Measurements from ENCODE around the gene MYH8. TPM values are rescaled to one million over a fixed set of nuclear protein-coding genes. Genes with fewer than 3 reads are reported as not detected.

The MYH8 gene
- total and polyA plus RNA-seq, 4 donors, result 0.14 TPM; not detected in 3

- TF ChIP-seq JUND (IDR thresholded peaks at IDR 0.05) (no peak), FOXA1 (IDR thresholded peaks at IDR 0.05) (no peak), GABPA (IDR thresholded peaks at IDR 0.05 in 1 of 2, conservative IDR thresholded peaks at IDR 0.05 in 1 of 2) (no peak), EGR1 (IDR thresholded peaks at IDR 0.05; ENCODE audit: low read depth in 2 of 2) (no peak), YY1 (IDR thresholded peaks at IDR 0.05) (no peak), SP1 (IDR thresholded peaks at IDR 0.05) (no peak)
Measured at GRCh38 chr17:10415161-10415560, 6.6 kb downstream of the MYH8 start.

DNA sequence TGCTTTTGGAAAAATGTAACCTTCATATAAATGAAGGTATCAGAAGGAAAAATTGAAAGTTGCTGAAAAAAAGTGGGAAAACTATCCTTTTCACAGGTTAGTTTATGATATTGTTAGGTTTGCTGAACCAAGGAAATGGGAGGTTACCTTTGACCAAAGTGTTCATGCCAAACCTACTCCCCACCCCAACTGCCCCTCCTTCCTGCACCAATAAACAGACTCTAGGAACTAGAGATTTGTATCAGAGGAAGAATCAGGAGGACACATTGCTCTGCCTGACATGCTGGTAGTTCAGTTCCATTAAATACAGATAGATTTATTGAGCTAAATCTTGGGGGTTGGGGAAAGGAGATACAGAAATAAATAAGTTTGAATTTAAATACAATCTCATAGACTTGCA, 18.2 kb downstream of the MYH8 start:
- TF ChIP-seq SP1 (IDR thresholded peaks at IDR 0.05), result no peak
- no peak for TF ChIP-seq EGR1 (IDR thresholded peaks at IDR 0.05; ENCODE audit: low read depth in 2 of 2)
- no peak for TF ChIP-seq RXRA (IDR thresholded peaks at IDR 0.05)
- TF ChIP-seq CTCF (IDR thresholded peaks at IDR 0.05; ENCODE audit: low read depth, low read length, missing input control), result no peak
- TF ChIP-seq, protein P1, sequence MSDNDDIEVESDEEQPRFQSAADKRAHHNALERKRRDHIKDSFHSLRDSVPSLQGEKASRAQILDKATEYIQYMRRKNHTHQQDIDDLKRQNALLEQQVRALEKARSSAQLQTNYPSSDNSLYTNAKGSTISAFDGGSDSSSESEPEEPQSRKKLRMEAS (IDR thresholded peaks at IDR 0.05), result no peak
- TF ChIP-seq FOXA2 (IDR thresholded peaks at IDR 0.05), result no peak
- no peak for TF ChIP-seq HNF4G (IDR thresholded peaks at IDR 0.05)
- TF ChIP-seq HNF4A (conservative IDR thresholded peaks at IDR 0.05), result no peak
- TF ChIP-seq, protein P2, sequence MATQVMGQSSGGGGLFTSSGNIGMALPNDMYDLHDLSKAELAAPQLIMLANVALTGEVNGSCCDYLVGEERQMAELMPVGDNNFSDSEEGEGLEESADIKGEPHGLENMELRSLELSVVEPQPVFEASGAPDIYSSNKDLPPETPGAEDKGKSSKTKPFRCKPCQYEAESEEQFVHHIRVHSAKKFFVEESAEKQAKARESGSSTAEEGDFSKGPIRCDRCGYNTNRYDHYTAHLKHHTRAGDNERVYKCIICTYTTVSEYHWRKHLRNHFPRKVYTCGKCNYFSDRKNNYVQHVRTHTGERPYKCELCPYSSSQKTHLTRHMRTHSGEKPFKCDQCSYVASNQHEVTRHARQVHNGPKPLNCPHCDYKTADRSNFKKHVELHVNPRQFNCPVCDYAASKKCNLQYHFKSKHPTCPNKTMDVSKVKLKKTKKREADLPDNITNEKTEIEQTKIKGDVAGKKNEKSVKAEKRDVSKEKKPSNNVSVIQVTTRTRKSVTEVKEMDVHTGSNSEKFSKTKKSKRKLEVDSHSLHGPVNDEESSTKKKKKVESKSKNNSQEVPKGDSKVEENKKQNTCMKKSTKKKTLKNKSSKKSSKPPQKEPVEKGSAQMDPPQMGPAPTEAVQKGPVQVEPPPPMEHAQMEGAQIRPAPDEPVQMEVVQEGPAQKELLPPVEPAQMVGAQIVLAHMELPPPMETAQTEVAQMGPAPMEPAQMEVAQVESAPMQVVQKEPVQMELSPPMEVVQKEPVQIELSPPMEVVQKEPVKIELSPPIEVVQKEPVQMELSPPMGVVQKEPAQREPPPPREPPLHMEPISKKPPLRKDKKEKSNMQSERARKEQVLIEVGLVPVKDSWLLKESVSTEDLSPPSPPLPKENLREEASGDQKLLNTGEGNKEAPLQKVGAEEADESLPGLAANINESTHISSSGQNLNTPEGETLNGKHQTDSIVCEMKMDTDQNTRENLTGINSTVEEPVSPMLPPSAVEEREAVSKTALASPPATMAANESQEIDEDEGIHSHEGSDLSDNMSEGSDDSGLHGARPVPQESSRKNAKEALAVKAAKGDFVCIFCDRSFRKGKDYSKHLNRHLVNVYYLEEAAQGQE (IDR thresholded peaks at IDR 0.05), result no peak
- no peak for TF ChIP-seq YY1 (IDR thresholded peaks at IDR 0.05)
- no peak for TF ChIP-seq JUND (IDR thresholded peaks at IDR 0.05)
- no peak overlapping the region for H3K27ac ChIP-seq (ENCODE audit: low read depth in 1 of 2, low read length in 2 of 2)
- DNase-seq (ENCODE audit: low spot score), result no peak
- H3K36me3 ChIP-seq (ENCODE audit: control insufficient read depth in 4 of 4, insufficient read depth in 3 of 4, low read depth in 1 of 4, low read length in 3 of 4), result no peaks in the 10 kb centered on the region
- H3K9me3 ChIP-seq (ENCODE audit: control insufficient read depth in 4 of 4, low read length in 3 of 4), result no peaks in the 10 kb centered on the region
- no peak overlapping the region for H3K9ac ChIP-seq (ENCODE audit: low read depth in 1 of 2, low read length in 2 of 2)
- H3K27me3 ChIP-seq (ENCODE audit: control insufficient read depth in 4 of 4, insufficient read depth in 4 of 4, low read length in 3 of 4), result no peaks in the 10 kb centered on the region
- H3K4me1 ChIP-seq (ENCODE audit: control insufficient read depth in 4 of 4, insufficient read depth in 4 of 4, low read length in 3 of 4), result no peaks in the 10 kb centered on the region
- no peak overlapping the region for H3K4me3 ChIP-seq (ENCODE audit: low read depth in 1 of 3, low read length in 3 of 3)

More at GRCh38 chr17:10415161-10415560, 6.6 kb downstream of the MYH8 start:
- Histone ChIP-seq H3K4me3 (ENCODE audit: low read depth in 1 of 3, low read length in 3 of 3) (no peak overlapping the region), H3K27me3 (ENCODE audit: control insufficient read depth in 4 of 4, insufficient read depth in 4 of 4, low read length in 3 of 4) (no peaks in the 10 kb centered on the region), H3K9me3 (ENCODE audit: control insufficient read depth in 4 of 4, low read length in 3 of 4) (no peaks in the 10 kb centered on the region), H3K9ac (ENCODE audit: low read depth in 1 of 2, low read length in 2 of 2) (no peak overlapping the region), H3K27ac (ENCODE audit: low read depth in 1 of 2, low read length in 2 of 2) (no peak overlapping the region), H3K4me1 (ENCODE audit: control insufficient read depth in 4 of 4, insufficient read depth in 4 of 4, low read length in 3 of 4) (no peaks in the 10 kb centered on the region), H3K36me3 (ENCODE audit: control insufficient read depth in 4 of 4, insufficient read depth in 3 of 4, low read depth in 1 of 4, low read length in 3 of 4) (no peaks in the 10 kb centered on the region)
- DNase-seq (ENCODE audit: low spot score), result no peak
- 76% methylated on average over 4 of the region's 4 CpGs for WGBS

GRCh38 chr17:10398352-10398751, 23.4 kb downstream of the MYH8 start:
- no peak for DNase-seq (ENCODE audit: low spot score)
- 78% methylated on average over 9 of the region's 9 CpGs for WGBS
- no peak for TF ChIP-seq HNF4A (conservative IDR thresholded peaks at IDR 0.05)

More at GRCh38 chr17:10398352-10398751, 23.4 kb downstream of the MYH8 start:
- H3K9me3 ChIP-seq (ENCODE audit: control insufficient read depth in 4 of 4, low read length in 3 of 4), result no peaks in the 10 kb centered on the region
- no peaks in the 10 kb centered on the region for H3K4me1 ChIP-seq (ENCODE audit: control insufficient read depth in 4 of 4, insufficient read depth in 4 of 4, low read length in 3 of 4)
- H3K27ac ChIP-seq (ENCODE audit: low read depth in 1 of 2, low read length in 2 of 2), result no peak overlapping the region
- no peaks in the 10 kb centered on the region for H3K36me3 ChIP-seq (ENCODE audit: control insufficient read depth in 4 of 4, insufficient read depth in 3 of 4, low read depth in 1 of 4, low read length in 3 of 4)
- H3K27me3 ChIP-seq (ENCODE audit: control insufficient read depth in 4 of 4, insufficient read depth in 4 of 4, low read length in 3 of 4), result no peaks in the 10 kb centered on the region
- H3K9ac ChIP-seq (ENCODE audit: low read depth in 1 of 2, low read length in 2 of 2), result no peak overlapping the region
- H3K4me3 ChIP-seq (ENCODE audit: low read depth in 1 of 3, low read length in 3 of 3), result no peak overlapping the region
